PC-3 (cell line): ENCODE data around the gene THSD7A.

ENCODE experiments used
- EZH2 ChIP-seq: fragments of 300-600 bp; sonication (generic); IDR thresholded peaks from one replicate; pipeline ENCODE4 v1.6.1; 2017; ENCODE audit warnings: antibody characterized with exemption, mild to moderate bottlenecking, low read length; ENCODE audit not compliant: unreplicated experiment
- EZH2phosphoT487 ChIP-seq: fragments of 300-600 bp; sonication (generic); IDR thresholded peaks from 2 replicates; pipeline ENCODE4 v1.6.1; 2018; ENCODE audit warnings: mild to moderate bottlenecking, antibody characterized with exemption, low read length, borderline replicate concordance
- TF ChIP-seq, protein P1 (sequence below): fragments of 300-600 bp; sonication (generic); conservative IDR thresholded peaks from 2 replicates; pipeline ENCODE4 v1.5.1; 2017; ENCODE audit warnings: antibody characterized with exemption, low read depth, mild to moderate bottlenecking, low read length

DNA sequence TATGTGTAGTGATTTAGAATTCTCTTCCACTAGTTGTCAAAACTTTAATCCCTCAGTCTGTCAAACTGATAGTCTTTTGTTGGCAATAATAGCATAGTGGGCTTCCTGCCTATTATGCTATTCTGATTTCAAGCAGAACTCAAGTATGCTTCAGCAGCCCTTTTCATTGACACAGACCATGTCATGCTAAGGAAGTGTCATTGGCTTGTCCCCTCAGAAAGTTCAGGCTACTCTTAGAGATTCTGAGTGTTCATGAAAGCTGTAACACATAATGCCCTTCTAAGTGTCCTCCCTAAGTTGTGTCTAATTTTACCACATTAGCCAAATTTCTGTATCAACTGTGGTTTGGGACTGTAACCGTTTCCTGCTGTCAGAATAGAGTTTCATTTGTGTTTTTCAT lies 198.7 kb downstream of the THSD7A start:
- TF ChIP-seq, protein P1, sequence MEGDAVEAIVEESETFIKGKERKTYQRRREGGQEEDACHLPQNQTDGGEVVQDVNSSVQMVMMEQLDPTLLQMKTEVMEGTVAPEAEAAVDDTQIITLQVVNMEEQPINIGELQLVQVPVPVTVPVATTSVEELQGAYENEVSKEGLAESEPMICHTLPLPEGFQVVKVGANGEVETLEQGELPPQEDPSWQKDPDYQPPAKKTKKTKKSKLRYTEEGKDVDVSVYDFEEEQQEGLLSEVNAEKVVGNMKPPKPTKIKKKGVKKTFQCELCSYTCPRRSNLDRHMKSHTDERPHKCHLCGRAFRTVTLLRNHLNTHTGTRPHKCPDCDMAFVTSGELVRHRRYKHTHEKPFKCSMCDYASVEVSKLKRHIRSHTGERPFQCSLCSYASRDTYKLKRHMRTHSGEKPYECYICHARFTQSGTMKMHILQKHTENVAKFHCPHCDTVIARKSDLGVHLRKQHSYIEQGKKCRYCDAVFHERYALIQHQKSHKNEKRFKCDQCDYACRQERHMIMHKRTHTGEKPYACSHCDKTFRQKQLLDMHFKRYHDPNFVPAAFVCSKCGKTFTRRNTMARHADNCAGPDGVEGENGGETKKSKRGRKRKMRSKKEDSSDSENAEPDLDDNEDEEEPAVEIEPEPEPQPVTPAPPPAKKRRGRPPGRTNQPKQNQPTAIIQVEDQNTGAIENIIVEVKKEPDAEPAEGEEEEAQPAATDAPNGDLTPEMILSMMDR = no peak
- no peak for TF ChIP-seq EZH2phosphoT487
- no peak for TF ChIP-seq EZH2
